Embryonic facial prominence (tissue), 1 donor: ENCODE measurements around the gene C9orf78.

Experiments
- DNase-seq: peaks from one replicate; pipeline ENCODE4 v3.0.0-alpha.2; 2016; ENCODE audit errors: extremely low spot score

Gene C9orf78

DNA sequence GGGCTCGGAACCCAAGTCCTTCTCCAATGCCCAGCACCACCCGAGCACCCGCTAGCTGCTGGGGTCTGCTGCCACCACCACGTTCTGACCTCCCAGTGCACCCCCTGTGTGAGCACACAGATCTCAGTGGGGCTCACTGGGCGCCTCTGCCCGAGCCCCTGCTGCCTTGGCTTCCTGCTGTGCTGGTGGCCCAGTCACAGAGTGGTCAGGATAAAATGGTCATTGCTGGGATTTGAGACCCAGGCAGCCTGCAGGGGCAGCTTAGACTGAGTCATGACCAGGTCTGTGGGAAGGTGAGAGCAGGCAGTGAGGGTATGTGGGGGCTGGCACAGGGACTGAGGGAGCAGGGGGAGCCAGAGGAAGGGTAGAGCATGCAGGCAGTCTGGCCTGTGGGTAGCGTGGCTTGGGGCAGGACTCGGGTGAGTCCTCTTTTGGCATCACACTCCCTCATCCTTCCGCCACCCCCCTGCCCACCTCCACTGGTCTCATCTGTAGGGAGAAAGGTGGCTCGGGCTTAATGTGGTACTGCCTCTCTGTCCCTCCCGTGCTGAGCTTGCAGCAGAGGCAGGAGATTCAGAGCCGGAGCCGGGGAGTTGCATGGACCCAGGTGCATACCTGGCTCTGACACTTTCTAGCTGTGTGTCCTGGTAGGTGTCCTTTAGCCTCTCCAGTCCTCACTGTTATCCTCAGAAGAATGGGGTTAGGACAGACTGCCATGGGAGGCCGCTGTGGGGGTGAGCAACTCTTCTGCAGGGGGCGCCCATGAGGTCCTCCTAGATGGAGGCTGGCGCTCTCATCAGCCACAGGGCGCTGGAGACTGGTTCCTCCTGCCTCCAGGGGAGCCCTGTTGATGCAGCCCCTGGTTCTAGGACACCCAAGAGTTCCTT lies 32.3 kb upstream of the C9orf78 start:
- no peak for DNase-seq

DNA sequence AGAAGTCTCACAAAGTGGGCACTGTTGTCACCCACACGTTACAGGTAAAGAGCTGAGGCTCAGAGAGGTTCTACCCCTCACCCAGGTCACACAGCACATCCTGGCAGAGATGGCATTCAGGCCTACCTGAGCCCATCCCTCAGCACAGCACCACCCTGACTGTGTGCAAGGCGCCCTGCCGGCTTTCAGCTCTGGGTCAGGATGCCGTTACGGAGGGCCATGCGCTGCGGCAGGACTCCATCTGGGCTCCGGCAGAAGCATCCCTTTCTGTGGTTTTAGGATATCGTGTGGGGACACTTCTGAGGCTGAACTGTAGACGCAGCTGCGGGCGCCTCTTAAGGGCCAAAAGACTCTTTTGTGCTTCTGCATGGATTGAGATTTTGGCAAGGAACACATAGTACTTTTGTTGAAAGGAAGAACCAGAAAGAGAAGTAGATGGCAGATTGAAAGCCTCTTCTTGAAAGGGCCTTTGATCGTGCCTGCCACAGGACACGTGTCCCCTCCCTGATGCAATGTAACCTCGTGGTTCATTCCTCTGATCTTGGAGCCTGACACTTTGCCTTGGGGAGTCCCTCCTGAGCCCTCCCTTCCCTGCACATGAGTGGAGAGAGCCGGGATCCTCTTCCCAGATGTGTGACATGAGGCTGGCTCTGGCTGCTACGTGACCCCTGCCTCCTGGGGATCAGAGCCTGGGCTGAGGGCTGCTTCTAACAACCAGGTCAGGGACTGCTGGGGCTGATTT lies 31.5 kb upstream of the C9orf78 start:
- DNase-seq: no peak

DNA sequence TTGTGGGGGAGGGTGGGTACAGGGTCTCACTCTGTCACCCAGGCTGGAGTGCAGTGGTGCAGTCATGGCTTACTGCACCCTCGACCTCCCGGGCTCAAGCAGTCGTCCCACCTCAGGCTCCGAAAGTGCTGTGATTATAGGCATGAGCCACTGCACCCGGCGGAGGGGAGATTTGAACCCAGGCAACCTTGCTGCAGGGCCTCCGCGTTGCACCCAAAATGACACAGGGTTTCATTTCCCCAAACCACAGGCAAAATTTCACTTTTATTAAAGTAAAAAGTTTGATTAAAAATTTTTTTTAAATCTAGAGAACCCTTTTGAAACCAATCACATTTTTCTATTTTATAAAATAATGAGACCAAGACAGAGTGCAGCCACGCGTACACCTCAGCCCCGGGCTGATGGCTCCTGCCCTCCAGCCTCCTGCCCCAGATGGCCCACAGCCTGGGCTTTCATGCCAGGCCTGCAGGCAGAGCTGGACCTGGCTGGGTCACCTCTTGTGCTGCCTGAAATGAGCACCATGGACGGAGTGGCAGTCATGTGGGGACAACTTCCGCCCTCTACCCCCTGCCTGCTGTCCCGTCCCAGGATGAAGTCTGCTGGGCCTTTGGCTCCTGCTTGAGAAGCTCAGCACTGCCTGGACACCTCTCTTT lies 30.7 kb upstream of the C9orf78 start:
- no peak for DNase-seq

DNA sequence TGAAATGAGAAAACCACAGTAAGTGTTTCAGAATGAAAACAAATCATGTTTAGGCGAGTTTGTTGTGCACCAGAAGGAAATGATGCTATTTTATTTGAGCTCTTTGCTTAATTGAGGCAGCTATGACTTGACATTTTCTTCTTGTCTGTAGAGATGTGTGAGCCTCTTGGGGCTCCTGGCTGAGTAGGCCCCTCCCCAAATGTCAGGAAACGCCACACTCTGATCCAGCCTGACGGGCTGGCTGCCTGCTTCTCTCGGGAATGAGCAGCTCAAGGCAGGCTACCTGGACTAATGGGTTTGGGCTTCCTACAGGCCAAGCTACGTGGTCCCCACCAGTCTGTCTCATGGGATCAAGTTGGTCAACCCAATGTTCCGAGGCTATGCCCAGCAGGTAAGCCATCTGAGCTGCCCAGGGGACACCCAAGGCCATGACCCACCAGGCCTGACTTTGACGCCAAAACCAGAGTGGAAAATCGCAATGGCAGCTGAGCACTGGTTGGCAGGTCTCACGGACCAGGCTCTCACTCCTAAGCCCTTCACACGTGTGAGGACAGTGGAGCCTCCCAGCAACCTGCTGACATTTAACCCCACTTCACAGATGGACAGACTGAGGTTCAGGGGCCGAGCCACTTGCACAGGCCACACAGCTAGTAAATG lies 30.0 kb upstream of the C9orf78 start:
- DNase-seq: no peak

DNA sequence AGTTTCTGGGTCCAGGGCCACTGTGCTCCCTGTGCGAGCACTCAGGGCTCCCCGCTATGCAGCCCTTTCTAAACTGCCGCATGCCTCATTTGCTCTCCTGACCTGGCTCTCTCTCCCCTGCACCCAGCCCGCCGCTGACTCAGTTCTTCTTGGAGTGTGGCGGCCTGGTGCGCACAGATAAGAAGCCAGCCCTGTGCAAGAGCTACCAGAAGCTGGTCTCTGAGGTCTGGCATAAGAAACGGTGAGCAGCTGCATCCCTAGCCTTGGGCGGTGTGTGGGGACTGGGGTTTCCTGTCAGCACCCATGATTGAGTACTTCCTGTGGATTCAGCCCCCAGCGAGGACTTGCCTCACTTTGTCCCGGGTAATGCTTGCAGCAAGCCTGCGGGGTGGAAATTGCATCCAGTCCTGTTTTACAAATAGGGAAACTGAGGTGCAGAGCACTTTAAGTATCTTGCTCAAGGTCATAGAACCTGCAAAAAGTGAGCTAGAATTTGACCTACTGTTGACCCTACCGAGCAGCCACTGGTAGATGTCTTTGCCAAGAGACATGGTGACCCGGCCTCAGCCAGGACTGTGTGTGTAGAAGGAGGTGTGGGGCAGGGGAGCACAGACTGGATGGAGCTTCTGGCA lies 28.1 kb upstream of the C9orf78 start:
- no peak for DNase-seq

DNA sequence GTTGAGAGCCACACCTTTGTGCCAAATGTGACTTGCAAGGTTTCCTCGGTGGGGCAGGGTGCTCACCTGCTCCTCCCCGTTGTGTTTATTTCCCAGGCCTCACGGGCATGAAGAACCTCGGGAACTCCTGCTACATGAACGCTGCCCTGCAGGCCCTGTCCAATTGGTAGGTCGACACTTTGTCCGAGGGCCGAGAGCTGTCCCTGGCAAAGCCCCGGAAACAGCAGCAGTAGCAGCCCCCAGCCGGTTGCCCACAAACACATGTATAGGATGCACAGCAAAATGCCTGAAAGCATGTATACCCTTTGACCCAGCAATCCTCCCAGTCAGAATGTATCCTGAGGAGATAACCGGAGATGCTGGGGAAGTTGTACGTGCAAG lies 26.4 kb upstream of the C9orf78 start:
- DNase-seq: no peak

DNA sequence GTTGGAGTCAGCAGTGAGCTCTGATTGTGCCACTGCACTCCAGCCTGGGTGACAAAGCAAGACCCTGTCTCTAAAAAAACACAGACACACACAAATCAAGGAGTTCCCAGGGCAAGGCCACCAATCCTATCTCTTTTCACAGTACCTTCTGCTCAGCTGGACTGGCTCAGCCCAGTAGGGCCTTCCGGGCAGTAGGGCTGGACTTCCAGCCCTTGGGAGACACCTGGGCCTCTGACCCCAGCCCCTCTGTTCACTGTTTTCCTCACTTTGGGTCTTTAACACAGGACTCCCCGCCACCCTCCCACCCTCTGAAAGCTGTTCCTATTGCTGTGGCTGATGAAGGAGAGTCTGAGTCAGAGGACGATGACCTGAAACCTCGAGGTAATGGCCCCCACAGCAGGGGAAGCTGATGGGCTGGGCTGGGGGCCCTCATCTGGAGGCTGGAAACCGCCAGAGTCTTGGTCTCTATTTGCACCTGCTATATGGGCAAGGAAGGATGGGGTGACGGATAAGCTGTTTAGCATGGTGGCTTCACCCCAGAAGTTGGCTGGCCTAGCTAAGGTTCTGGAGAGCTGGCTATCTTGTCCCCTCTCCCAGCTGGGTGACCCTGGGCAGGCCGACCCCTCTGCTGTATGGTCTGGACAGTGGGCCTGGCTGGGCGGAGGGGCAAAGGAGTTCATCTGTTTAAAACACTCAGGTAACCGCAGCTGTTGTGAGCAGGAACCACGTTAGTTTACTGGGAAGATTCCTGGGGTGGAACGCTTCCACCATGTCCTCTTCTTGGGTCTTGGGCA lies 25.8 kb upstream of the C9orf78 start:
- DNase-seq: no peak

DNA sequence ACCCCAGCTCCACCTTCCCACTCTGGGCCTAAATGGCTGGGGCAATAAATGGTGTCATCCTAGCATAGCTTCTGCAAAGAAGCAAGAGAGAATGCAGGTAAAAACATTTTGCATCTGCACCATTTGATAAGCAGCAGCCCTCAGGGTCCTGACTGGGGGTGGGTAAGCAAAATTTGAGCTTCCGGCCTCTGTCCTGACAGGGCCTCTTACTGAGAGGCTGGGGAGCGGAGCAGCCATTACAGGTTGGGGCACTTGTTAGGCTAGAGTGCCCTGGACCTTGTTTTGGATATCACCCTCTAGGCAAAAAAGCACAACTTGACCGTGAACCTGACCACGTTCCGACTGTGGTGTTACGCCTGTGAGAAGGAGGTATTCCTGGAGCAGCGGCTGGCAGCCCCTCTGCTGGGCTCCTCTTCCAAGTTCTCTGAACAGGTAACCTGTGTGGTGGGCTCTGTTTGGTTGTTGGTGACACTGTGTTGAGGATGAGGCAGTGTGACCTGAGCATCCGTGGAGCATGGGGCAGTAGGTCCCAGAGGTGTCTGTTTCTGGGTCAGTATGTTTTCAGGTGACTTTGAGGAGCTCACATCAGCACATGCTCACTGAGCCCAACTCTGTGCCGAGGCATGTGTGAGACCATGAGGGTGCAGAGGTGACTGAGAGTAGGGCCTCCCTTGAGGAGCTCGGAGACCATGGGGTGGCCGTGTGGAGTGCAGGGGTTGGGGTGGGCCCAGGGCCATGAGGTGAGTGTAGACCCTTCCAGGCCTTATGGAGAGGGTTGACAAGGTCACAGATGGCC lies 23.3 kb upstream of the C9orf78 start:
- DNase-seq: no peak

DNA sequence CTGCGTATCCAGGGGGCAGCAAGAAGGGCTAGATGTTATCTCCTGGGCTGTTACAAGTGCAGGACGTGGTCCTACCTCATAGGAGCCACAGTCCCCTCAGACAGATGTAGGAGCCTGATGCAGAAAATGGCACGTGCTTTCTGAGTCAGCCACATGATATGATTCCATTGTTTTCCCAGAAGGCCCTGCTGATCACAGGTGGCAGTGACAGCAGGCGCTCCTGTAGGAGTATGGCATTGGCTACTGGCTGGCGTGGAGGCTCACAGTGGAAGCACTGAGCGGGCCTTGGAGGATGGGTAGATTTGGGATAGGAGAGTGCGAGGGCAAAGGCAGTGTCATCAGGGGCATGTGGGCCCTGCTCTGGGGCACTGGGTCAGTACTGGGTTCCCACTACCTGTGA lies 22.1 kb upstream of the C9orf78 start:
- DNase-seq: no peak

DNA sequence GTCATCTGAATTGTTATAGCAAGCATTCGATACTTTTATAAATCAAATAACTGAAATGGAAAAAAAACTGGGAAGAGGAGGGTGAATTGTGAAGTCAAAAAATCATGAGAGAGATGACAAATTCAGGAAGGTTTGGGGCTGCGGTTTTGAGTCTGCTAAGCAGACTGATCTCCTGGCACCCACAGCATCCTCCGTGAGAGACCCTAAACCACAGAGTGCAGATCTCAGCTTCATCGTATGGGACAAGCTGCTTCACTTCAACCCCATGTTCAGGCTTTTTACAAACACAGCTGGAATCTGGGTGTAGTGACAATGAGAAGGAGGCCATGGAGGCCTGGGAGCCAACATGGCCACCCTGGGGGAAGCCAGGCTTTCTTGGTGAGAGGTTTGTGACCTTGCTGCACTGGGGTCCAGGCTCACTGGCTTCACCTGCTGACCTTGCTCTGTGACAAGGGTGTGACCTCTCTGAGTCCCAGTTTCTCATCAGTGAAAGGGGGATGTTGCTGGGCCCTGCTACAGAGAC lies 19.6 kb upstream of the C9orf78 start:
- no peak for DNase-seq

DNA sequence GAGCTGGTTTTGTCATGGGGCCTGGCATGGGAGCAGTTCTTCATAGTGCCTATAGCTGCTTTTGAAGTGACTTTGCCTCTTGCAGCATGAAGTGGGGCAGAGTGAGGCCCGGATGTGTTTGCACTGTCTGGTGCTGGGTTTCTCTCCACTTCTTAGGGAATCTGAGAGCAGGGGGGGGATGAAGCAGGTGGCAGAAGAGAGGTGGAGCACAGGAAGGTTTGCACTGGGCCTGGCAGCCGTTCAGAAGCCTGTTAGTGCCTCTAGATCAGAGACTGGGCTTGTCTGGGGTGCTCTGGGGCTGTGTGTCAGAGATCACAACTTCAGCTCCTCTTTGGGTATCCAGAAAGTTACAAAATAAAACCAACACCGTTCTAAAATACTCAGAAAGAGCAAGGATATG lies 18.5 kb upstream of the C9orf78 start:
- no peak for DNase-seq

DNA sequence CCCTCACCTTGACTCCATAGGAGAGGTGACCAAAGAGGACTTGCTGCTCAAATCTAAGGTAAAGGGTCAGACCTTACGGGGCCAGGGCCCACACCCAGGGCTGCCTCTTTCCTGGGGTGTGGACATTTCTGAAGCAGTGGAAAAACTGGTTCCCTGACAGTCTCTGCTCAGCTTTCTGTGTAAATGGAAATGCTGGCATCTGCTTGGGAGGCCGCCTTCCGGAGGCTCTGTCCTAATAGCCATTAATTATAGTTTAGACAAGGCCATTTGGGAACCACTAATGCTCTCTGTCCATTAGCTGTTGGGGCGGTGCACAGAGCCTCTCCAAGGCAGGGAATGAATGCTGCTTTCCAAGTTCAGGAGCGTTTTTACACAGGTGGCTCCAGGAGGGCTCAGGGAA lies 17.5 kb upstream of the C9orf78 start:
- no peak for DNase-seq

DNA sequence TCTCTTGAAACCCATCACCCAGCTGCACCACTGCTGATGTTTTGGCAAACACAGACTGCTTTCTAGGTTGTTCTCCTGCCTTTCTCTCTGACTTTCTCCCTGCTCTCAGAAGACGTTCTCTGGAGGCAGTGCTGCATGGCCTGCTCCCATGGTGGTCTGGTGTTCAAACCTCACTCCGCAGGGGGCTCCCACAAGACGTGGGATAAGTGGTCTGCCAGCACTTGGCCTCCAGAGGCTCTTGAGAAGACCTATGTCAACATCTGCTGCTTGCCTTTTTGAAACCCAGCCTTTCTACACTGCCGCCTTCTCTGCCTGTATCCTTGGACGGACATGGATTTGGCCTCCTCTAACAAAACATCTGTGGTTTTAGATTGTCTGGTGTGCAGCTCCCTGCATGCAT lies 16.7 kb upstream of the C9orf78 start:
- no peak for DNase-seq

DNA sequence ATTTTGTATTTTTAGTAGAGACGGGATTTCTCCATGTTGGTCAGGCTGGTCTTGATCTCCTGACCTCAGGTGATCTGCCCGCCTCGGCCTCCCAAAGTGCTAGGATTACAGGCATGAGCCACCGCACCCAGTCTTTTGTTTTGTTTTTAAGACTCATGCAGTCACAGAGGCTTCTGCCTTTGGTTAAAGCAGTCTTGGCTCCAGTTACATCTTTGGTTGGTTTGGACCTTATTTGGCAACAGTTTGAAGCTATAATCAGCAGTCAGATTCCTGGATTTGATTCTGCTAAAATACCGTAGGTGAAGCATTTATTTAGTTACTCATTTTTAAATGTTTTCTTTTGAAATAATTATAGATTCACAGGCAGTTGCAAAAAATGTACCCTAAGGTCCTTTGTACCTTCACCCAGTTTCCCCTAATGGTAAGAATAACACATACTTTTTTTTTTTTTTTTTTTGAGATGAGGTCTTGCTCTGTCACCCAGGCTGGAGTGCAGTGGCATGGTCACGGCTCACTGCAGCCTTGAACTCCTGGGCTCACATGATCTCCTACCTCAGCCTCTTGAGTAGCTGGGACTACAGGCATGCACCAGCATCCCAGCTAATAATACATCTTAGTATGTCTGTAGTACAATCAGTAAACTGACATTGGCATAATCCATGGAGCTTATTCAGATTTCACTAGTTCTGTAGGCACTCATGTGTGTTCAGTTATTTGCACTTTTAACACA lies 15.9 kb upstream of the C9orf78 start:
- no peak for DNase-seq

DNA sequence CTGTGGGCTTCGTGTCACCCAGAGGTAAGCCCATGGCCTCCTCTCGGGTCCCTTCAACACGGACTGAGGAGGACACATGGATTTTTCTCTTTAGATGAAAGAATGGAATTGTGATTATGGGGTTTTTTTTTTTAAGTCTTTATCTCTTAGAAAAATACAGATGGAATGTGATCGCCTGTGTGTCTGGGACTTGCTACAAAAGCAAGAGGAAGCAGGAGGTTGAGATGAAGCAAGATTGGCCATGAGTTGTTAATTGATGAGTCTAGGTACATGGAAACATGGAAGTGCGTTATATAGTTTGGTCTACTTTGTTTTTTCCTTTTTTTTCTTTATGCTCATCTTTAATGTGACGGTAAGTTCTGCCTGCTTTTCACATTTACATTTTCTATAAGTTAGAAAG lies 14.8 kb upstream of the C9orf78 start:
- no peak for DNase-seq

DNA sequence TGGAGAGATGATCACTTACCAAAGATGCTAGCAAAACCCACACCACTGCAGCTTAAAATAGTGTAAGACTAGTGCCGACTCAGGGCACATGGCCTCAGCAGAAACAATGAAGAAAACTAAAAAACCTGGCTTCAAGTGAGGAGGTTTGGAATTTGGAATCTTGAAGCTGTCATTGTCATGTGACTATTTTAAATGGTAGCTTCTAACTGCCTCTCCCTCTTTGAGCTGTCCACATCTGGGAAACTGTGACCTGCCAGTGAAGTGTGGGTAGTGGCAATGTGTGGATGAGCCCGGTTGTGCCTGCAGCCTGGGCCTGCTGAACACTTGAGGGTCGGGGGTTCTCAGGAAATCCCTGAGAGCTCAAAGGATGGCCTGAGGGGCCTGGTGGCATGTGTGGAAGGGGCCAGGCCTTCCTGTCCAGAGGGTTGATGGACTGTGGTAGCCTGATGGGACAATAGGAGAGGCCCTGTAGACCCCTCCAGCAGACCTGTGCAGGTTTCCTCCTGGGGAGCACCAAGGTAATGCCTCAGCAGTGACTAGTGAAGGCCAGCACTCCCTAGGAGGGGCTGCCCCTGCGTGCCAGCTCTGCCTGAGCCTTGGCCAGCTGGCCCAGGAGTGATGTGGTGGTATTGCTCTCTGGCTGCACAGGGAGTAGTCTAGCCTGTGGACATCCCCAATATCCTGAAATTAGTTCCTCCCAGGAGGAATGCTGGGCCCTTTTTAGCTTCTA lies 13.8 kb upstream of the C9orf78 start:
- no peak for DNase-seq

DNA sequence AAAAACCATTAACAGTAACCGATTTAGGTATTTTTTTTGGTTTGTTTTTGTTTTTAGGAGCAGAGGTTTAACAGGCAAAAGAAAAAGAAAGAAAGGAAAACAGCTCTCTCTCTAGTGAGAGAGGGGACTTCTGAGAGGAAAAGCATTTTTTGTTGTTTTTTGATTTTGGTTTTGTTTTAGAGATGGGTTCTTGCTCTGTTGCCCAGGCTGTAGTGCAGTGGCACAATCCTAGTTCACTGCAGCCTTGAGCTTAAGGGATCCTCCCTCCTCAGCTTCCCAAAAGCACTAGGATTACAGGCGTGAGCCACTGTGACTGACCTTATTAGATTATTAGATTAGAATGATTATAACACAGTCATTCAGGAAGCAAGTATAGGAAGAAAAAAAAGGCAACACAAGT lies 10.3 kb upstream of the C9orf78 start:
- DNase-seq: no peak

DNA sequence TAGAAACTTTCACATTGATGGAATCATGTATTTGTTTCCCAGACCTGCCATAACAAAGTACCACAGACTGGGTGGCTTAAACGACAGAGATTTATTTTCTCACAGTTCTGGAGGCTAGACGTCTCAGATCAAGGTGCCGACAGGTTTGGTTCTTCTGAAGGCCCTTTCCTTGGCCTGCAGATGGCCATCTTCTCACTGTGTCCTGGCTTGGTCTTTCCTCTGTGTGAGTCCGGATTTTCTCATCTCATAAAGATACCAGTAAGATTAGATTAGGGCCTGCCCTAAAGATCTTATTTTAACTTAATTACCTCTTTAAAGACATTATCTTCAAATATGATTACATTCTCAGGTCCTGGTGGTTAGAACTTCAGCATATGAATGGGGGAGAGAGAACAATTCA lies 6.0 kb upstream of the C9orf78 start:
- no peak for DNase-seq

DNA sequence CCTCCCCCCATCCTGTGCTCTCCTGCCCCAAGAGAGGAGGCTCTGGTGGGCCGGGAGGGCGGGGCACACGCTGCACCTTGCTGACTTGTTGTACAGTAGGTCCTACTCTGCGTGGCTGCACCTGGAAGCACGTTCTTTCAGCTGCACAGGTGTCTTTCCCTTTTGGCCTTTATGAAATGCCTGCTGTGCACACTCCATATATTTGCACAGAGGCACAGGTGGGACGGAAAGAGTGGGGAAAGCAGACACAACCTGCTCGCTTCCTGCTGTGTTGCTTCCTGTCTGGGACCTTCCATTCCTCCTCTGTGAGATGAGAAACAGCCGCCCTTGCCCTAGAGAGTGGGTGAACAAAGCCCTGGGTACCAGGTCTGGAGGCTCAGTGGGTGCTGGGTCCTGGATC lies 5.0 kb upstream of the C9orf78 start:
- no peak for DNase-seq
